ENCODE data around the gene VPS13D.
"Not testable (repeated sequence)": the region's sequence is repeated elsewhere in the genome, so short reads cannot be mapped to it uniquely, and the experiment has no call there.

The VPS13D gene

GRCh38 chr1:12314333-12314903 is 84.6 kb downstream of the VPS13D start:
- no peaks in the 10 kb centered on the region for H3K4me1 Mint-ChIP-seq
- peak; percentile 42 for ATAC-seq
- DNase-seq (ENCODE audit: low spot score in 2 of 2): no peak
- peaks cover 80% of the 10 kb centered on the region for H3K36me3 Mint-ChIP-seq
- H3K27ac Mint-ChIP-seq: no peak overlapping the region
- no peaks in the 10 kb centered on the region for H3K9me3 Mint-ChIP-seq
- no peak overlapping the region for H3K4me3 Mint-ChIP-seq

GRCh38 chr1:12315146-12315545 is 85.3 kb downstream of the VPS13D start:
- Mint-ChIP-seq H3K4me1 (no peaks in the 10 kb centered on the region), H3K4me3 (no peak overlapping the region), H3K9me3 (no peaks in the 10 kb centered on the region), H3K27ac (no peak overlapping the region), H3K36me3 (peaks cover 80% of the 10 kb centered on the region)
- DNase-seq (ENCODE audit: low spot score in 2 of 2): no peak
- ATAC-seq: no peak

DNA sequence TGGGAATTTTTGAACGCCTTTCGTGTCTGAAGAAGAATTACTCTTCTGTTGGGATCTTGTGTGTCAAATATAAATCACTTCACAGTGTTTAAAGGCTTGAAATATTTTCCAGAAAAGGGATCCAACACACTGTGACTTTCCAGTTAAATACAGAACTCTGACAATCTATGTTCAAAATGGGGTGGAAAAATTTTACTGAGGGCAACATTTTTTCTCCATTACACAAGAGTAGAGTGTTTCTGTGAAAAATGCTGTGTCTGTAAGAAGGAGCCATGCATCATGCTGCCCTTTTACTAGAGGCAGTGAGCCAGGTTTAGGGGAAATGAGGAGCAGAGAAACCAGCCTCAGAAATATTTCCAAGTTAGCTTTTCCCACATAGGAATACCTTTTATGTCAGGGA is 86.5 kb downstream of the VPS13D start:
- H3K36me3 Mint-ChIP-seq: peaks cover 76% of the 10 kb centered on the region
- H3K4me1 Mint-ChIP-seq: no peaks in the 10 kb centered on the region
- H3K27ac Mint-ChIP-seq: peak overlapping the region; percentile 6
- ATAC-seq (no peak), DNase-seq (ENCODE audit: low spot score in 2 of 2) (no peak)
- H3K4me3 Mint-ChIP-seq: no peak overlapping the region
- no peaks in the 10 kb centered on the region for H3K9me3 Mint-ChIP-seq

GRCh38 chr1:12320486-12320885 is 90.7 kb downstream of the VPS13D start:
- Mint-ChIP-seq H3K4me3 (no peak overlapping the region), H3K27ac (no peak overlapping the region), H3K36me3 (peaks cover 76% of the 10 kb centered on the region), H3K9me3 (no peaks in the 10 kb centered on the region), H3K4me1 (peaks cover 5% of the 10 kb centered on the region)
- no peak for DNase-seq (ENCODE audit: low spot score in 2 of 2)
- no peak for ATAC-seq

DNA sequence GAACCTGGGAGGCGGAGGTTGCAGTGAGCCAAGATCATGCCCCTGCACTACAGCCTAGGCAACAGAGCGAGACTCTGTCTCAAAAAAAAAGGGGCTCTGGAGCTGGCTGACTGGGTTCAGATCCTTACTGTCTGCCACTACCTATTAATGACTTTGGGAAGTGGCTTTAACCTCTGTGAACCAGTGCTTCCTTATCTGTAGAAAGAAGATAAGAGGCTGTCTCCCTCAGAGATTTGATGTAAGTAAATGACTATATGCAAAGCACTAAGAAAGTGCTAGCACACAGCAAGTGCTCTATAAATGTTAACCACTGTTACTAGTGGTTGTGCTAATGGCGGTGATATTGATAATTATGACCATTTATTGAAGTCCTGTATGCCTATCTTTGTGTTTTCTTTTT is 94.6 kb downstream of the VPS13D start:
- H3K27ac Mint-ChIP-seq: peak overlapping the region; percentile 57
- DNase-seq (ENCODE audit: low spot score in 2 of 2) (no peak), ATAC-seq (no peak)
- H3K36me3 Mint-ChIP-seq: peaks cover 96% of the 10 kb centered on the region
- H3K4me1 Mint-ChIP-seq: peaks cover 5% of the 10 kb centered on the region
- H3K9me3 Mint-ChIP-seq: no peaks in the 10 kb centered on the region
- H3K4me3 Mint-ChIP-seq: no peak overlapping the region

DNA sequence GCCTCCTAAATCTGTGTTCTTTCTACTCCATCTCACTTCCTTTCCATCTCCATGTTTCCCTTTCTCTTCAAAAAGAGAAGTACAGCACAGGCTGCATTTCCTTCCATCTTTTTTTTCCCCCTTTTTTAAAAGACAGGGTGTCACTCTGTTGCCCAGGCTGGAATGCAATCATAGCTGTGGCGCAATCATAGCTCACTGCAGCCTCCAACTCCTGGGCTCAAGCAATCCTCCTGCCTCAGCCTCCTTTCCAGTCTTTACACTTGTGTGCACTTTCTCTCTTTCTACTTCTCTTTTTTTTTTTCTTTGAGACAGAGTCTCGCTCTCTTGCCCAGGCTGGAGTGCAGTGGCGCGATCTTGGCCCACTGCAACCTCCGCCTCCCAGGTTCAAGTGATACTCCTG is 95.1 kb downstream of the VPS13D start:
- ATAC-seq: not testable (repeated sequence)
- H3K36me3 Mint-ChIP-seq: peaks cover 96% of the 10 kb centered on the region
- H3K27ac Mint-ChIP-seq: peak overlapping the region; percentile 57

DNA sequence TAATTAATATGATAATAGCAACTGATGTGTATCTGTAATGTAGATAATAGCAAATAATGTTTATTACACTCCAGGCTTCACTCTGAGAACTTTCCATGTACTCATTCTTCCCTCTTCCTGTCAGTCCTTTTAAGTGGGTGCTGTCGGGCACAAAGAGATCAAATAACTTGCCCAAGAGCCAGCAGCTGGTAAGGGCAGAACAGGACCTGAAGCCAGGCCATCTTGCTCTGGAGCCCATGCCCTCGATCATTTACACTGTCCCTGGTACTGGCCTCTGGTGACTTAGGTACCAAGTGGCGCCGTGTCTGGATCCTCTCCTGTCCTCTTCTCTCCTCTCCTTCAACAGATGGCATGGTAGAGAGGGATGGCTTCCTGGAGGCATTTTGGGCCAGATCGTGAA is 97.2 kb downstream of the VPS13D start:
- H3K9me3 Mint-ChIP-seq: no peaks in the 10 kb centered on the region
- H3K27ac Mint-ChIP-seq: no peak overlapping the region
- peaks cover 98% of the 10 kb centered on the region for H3K36me3 Mint-ChIP-seq
- H3K4me1 Mint-ChIP-seq: peaks cover 5% of the 10 kb centered on the region
- no peak for ATAC-seq
- DNase-seq (ENCODE audit: low spot score in 2 of 2): no peak
- H3K4me3 Mint-ChIP-seq: no peak overlapping the region

More for the DNA sequence above, 95.1 kb downstream of the VPS13D start:
- not testable (repeated sequence) for DNase-seq (ENCODE audit: low spot score in 2 of 2); H3K9me3 Mint-ChIP-seq; H3K4me3 Mint-ChIP-seq; H3K4me1 Mint-ChIP-seq

DNA sequence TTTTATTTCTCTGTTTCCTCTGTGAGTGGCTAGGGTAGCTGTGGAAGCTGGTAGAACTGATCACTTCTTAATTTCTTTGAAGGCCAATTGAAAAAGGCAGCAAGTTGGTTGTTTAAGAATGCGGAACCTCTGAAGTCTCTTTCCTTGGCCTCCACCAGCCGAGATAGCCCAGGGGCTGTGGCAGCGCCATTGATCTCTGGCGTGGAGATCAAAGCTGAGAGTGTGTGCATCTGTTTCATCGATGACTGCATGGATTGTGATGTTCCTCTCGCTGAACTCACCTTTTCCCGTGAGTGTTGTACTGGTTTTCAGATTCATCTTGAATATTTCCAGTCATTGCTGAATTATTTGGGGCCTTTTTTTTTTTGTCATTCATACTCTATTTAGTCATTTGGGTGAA is 97.7 kb downstream of the VPS13D start:
- Mint-ChIP-seq H3K9me3 (no peaks in the 10 kb centered on the region), H3K4me1 (peaks cover 5% of the 10 kb centered on the region), H3K27ac (no peak overlapping the region), H3K36me3 (peaks cover 98% of the 10 kb centered on the region), H3K4me3 (no peak overlapping the region)
- ATAC-seq: no peak
- DNase-seq (ENCODE audit: low spot score in 2 of 2): no peak

- Mint-ChIP-seq H3K4me1 (no peaks in the 10 kb centered on the region), H3K27ac (no peak overlapping the region), H3K4me3 (no peak overlapping the region), H3K9me3 (no peaks in the 10 kb centered on the region), H3K36me3 (peaks cover 93% of the 10 kb centered on the region)
- no peak for DNase-seq (ENCODE audit: low spot score in 2 of 2)
- ATAC-seq: no peak
These were observed 103.4 kb downstream of the VPS13D start for GRCh38 chr1:12333036-12333785.

GRCh38 chr1:12335815-12336214 is 106.0 kb downstream of the VPS13D start:
- Mint-ChIP-seq H3K4me1 (peaks cover 9% of the 10 kb centered on the region), H3K36me3 (peaks cover 80% of the 10 kb centered on the region), H3K27ac (no peak overlapping the region), H3K4me3 (no peak overlapping the region), H3K9me3 (no peaks in the 10 kb centered on the region)
- DNase-seq (ENCODE audit: low spot score in 2 of 2) (no peak), ATAC-seq (no peak)

GRCh38 chr1:12336413-12336812 is 106.6 kb downstream of the VPS13D start:
- no peak overlapping the region for H3K27ac Mint-ChIP-seq
- H3K36me3 Mint-ChIP-seq: peaks cover 76% of the 10 kb centered on the region
- DNase-seq (ENCODE audit: low spot score in 2 of 2): no peak

DNA sequence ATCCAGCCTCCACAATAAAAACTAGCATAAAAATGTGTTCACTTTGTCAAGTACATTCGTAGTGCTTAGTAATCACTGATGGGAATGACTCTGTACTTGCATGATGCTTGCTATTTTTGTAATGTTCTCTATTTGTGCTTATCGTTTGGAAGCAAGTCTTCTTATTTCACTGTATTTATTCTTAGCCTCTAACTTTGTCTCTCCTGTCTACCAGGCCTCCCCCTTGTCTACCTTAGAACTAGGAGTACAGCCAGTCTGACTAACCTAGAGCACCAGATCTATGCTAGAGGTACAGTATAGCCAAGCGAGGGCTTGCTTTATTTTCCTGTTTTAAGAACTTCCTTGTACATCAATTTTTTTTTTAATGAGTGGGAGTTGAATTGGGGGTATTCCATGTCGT is 108.2 kb downstream of the VPS13D start:
- Mint-ChIP-seq H3K4me3 (no peak overlapping the region), H3K27ac (no peak overlapping the region), H3K36me3 (peaks cover 76% of the 10 kb centered on the region), H3K9me3 (no peaks in the 10 kb centered on the region), H3K4me1 (peaks cover 29% of the 10 kb centered on the region)
- ATAC-seq: no peak
- no peak for DNase-seq (ENCODE audit: low spot score in 2 of 2)

More at GRCh38 chr1:12336413-12336812, 106.6 kb downstream of the VPS13D start:
- ATAC-seq: no peak
- Mint-ChIP-seq H3K9me3 (no peaks in the 10 kb centered on the region), H3K4me1 (peaks cover 15% of the 10 kb centered on the region), H3K4me3 (no peak overlapping the region)

DNA sequence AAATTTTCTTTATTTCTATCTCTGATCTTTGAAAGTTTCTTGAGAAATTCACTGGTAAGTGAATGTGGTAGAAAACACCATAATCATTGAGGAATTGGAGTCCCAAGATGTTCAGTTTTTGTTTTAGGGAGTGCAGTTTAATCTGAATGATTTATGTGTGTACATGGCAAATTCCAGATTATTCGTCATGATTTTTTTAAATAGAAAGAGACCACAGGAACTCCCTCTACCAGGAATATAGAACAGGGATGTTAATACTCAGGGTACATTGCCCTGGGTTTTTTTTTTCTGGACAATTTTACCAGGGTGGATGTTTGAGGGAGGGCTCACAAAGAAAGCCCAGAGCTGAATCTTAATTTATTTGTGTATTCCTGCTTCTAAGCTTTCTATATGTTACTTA is 109.0 kb downstream of the VPS13D start:
- Mint-ChIP-seq H3K4me1 (peaks cover 33% of the 10 kb centered on the region), H3K36me3 (peaks cover 73% of the 10 kb centered on the region), H3K9me3 (no peaks in the 10 kb centered on the region), H3K4me3 (no peak overlapping the region), H3K27ac (no peak overlapping the region)
- ATAC-seq (no peak), DNase-seq (ENCODE audit: low spot score in 2 of 2) (no peak)

- no peak overlapping the region for H3K27ac Mint-ChIP-seq
- no peak overlapping the region for H3K4me3 Mint-ChIP-seq
- no peaks in the 10 kb centered on the region for H3K9me3 Mint-ChIP-seq
- H3K36me3 Mint-ChIP-seq: peaks cover 69% of the 10 kb centered on the region
- DNase-seq (ENCODE audit: low spot score in 2 of 2) (no peak), ATAC-seq (no peak)
- peaks cover 38% of the 10 kb centered on the region for H3K4me1 Mint-ChIP-seq
These were observed 109.6 kb downstream of the VPS13D start for GRCh38 chr1:12339396-12339795.

GRCh38 chr1:12339811-12340543 is 110.1 kb downstream of the VPS13D start:
- Mint-ChIP-seq H3K27ac (no peak overlapping the region), H3K4me1 (peaks cover 43% of the 10 kb centered on the region), H3K36me3 (peaks cover 69% of the 10 kb centered on the region), H3K9me3 (no peaks in the 10 kb centered on the region), H3K4me3 (no peak overlapping the region)
- no peak for ATAC-seq
- no peak for DNase-seq (ENCODE audit: low spot score in 2 of 2)

- Mint-ChIP-seq H3K4me1 (peaks cover 49% of the 10 kb centered on the region), H3K27ac (no peak overlapping the region), H3K36me3 (peaks cover 64% of the 10 kb centered on the region), H3K9me3 (no peaks in the 10 kb centered on the region), H3K4me3 (no peak overlapping the region)
- ATAC-seq (no peak), DNase-seq (ENCODE audit: low spot score in 2 of 2) (no peak)
These were observed 110.7 kb downstream of the VPS13D start for GRCh38 chr1:12340544-12340930.

Data from stimulated activated effector memory CD8-positive, alpha-beta T cell treated with anti-CD3 and anti-CD28 coated beads, Interleukin-12 subunit alpha, Interleukin-12 subunit beta, amount 100 ng/mL, for 72 hours (primary cell).